HG03196 (cell line): ENCODE measurements around the gene RNPS1.

Experiments used
- ATAC-seq: cut with Tn5 transposase; IDR thresholded peaks from one replicate; pipeline ENCODE4 v1.9.1; 2021; ENCODE audit not compliant: unreplicated experiment

RNPS1 gene

GRCh38 chr16:2216330-2216729 lies 51.6 kb downstream of the RNPS1 start:
- no peak for ATAC-seq

- ATAC-seq: peak; percentile 74
Measured at GRCh38 chr16:2214719-2214968, 53.3 kb downstream of the RNPS1 start, which contains the start of gene PGP. Gene PGP (minus strand): TSS chr16:2214840. CDS start chr16:2214777, 63 bp downstream.

DNA sequence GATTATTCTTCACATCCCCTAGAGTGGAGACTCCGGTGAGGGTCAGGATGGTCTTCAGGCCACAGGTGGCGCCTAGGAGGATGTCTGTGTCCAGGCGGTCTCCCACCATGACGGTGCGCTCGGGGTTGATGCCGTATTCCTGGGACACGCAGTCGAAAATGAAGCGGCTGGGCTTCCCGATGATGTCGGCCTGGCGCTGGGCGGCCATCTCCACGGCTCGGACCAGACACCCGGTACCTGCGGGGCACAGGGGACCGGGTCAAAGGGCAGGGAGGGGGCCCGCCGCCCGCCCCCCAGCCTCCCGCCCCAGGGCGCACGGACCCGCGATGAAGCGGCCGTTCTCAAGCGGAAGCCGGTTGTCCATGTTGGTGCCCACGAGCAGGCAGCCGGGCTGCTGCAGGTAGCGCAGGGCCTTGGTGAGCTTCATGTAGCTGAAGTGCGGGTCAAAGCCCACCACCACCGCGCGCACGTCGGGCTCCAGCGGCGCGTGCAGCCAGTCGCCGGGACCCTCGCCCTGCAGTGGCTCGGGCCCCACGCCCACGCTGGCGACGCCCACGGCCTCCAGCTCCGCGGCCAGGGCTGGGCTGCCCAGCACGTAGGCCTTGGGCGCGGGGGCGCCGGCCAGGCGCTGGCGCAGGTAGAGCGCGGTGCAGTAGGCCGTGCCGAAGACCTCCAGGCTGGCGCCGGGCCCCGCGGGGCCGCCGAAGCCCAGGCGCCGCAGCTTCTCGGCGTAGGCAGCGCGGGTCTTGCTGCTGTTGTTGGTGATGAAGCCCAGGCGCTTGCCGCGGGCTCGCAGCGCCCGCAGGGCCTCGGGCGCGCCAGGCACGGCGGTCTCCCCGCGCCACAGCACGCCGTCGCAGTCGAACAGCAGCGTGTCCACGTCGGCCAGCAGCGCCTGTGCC lies 53.9 kb downstream of the RNPS1 start:
- no peak for ATAC-seq

DNA sequence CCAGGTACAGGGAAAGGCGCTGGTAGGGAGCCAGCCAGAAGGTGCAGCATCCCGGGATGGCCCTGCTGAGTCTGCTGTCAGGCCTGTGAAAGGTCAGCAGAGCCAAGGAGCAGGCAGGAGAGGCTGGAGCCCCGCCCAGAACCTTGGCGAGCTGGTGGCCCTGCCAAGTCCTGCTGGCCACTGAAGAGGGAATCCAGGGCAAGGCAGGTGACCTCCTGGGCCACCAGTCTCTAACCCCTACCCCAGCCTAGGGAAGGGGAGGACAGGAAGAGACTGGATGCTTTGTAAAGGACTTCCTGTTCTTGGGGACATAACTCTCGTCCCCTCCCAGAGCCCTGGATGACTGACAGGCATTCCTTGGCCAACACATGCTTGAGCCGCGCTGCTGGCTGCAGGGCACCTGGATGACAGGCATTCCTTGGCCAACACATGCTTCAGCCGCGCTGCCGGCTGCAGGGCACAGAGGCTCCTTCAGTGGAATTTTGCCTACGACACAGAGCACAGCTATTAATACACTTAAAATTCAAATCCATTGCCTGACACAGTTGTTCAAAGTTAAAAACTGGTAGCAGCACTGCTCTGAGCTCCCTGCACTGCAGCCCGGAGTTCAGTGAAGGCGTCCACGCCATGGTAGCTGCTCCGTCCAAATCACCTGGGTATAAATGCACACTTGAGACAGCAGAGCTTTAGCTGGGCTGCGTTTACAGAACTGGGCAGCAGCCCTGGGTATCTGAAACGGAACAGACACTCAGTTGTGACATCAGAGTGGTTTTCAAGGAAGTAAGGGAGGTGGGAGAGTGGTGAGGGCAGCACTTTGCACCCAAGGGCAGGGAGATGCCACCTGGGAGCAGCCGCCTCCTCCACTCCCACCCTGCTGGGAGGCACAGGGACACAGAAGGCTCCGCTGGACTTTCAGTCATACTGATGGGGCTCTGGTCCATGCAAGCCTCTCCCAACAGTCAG lies 55.3 kb downstream of the RNPS1 start:
- ATAC-seq: no peak

GRCh38 chr16:2211923-2212347 lies 56.0 kb downstream of the RNPS1 start:
- ATAC-seq: no peak

DNA sequence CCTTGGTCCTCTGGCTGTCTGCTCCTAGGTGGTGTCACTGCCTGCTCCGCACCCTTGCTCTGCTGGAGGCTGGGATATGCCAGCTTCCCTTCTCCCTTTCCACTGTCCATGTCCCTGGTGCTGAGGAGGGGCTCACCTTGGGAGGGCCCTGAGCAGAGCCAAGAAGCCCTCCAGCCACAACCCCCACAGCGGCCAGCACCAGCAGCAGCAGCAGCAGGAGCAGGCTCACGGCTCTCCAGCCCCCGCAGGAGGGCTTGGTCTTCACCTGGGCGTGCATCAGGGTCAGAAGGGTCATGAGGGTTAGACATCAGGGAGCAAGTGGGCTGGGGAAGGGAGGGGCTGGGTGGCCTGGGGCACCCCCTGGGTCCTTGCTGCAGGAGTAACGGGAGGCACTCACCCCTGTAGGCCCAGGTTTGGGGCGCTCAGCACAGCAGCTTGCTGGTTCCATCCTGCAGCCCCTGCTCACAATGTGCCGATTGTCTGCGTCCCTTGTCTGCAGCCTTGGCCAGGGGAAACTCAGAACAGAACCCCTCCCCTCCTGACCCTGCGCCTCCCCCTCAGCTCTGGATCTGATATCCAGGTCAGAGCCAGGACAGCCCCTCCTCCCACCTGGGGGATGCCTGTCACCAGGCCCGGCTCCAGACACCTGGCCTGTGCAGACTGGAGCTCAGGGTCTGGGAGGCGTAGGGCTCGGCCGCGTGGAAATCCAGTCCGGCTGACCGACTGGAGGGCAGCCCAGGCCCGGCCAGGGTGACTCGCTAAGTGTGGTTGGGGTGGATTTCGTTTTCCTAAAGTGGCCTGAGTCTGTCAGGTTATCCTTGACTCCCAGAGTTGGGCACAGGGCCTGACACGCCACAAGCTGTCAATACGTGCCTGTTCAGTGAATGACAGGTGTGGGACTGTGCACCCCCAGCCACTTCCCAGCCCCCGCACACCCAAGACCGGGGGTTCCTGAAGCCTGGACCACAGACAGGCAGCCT lies 57.2 kb downstream of the RNPS1 start, which contains the start of gene BRICD5:
Gene BRICD5, minus strand, starts transcription at position 478 of the 980 bp plus-strand sequence. Its CDS starts 30 bp downstream, at position 448.
- no peak for ATAC-seq

DNA sequence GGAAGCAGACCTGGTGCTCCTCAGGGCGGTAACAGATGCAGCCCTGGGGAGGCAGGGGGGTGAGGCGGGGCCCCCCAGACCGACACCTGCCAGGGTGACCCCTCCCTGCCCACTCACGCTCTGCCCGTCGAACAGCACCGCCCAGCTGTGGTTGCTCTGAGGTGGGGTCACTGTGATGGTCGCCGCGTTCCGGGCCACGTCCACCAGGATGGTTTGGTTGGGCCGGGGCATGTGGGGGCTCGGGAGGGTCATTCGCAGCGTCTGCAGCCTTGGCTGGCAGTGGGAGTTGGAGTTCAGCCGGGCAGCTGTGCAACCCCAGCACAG lies 58.0 kb downstream of the RNPS1 start:
- ATAC-seq: no peak

- no peak for ATAC-seq
Measured at GRCh38 chr16:2209258-2210008, 58.5 kb downstream of the RNPS1 start.

DNA sequence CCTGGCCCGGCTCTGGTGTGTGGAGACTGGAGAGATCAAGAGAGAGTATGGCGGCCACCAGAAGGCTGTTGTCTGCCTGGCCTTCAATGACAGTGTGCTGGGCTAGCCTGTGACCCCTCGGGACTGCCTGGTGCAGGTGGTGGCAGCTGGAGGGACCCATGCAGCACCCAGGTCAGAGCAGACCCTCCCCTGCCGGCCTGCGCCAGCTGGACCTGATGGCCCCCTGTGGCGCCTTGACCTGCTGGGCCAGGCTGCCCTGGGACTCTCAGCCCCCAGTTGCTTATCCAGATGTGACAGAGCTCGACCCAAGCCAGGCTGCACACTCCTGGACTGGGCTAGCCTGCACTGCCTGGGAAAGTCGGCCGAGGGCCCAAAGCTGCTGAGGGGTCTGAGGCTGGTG lies 59.2 kb downstream of the RNPS1 start:
- ATAC-seq: no peak

DNA sequence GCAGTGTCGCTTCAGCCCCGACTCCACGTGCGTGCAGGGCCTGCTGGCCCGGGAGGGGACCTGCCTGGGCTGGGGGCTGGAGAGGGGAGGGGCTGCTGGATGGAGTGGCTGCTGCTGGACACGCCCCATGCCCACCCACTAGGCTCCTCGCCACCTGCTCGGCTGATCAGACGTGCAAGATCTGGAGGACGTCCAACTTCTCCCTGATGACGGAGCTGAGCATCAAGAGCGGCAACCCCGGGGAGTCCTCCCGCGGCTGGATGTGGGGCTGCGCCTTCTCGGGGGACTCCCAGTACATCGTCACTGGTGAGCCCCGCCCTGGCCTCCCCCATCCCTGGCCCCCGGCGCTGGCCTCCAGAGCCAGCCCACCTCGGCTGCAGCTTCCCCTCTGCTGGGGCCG lies 59.6 kb downstream of the RNPS1 start:
- ATAC-seq: no peak

- ATAC-seq: no peak
Measured at GRCh38 chr16:2207872-2208271, 60.1 kb downstream of the RNPS1 start.

GRCh38 chr16:2206780-2207433 lies 61.0 kb downstream of the RNPS1 start:
- no peak for ATAC-seq

DNA sequence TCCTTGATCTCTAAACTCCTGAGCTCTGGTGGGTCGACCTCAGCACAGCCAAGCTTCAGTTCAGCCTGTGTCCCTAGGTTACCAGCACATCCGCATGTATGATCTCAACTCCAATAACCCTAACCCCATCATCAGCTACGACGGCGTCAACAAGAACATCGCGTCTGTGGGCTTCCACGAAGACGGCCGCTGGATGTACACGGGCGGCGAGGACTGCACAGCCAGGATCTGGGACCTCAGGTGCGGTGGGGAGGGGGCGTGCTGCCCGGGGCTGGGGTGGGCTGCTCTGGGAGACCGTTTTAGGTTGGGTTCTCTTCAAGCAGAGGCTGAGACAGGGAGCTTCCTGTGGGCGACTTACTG lies 61.5 kb downstream of the RNPS1 start:
- ATAC-seq: no peak

- ATAC-seq: peak; percentile 17
Measured at GRCh38 chr16:2205967-2206313, 62.0 kb downstream of the RNPS1 start.

DNA sequence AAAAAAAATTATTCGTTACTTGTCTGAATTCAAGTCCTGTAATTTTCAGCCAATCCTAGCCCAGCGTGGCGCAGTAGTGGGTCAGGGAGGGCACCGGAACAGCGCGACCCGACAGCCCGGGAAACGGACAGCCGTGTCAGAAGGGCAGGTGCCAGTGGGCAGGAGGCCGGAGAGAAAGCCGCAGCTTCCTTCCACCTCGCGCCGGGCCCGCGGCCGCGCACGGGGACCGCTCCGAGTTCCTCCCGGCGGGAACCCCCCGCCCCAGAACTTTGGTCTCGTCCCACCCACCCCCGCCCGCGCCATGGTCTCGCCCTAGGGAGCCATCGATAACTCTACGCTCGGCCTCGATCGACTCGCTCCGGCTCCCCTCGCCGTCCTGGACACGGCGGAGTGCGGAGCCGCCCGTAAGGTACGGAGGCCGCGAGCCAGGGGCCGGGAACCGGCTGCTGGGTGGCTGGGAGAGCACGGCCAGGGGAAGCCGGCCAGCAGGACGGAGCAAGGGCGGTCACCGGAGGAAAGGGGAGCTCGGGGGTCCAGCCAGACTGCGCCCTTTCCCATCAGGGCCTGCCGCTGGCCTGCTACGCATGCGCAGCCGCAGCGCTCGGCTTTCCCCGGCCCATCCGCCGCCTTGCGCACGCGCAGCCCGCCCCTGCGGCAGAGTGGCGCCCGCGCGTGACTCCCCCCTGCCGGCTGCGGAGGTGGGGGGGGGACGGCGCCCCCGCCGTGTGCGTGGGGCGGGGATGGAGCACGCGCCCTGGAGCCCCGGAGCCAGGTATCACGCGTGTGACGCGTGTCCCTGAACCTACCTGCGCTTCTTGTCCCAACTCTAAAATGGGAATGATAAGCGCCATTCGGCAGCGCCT lies 62.6 kb downstream of the RNPS1 start, which contains the start of gene MLST8:
Gene MLST8, plus strand, starts transcription at position 351 of the 863 bp plus-strand sequence. CDS start 632 bp downstream, outside the sequence.
- ATAC-seq: peak; percentile 63

GRCh38 chr16:2204416-2205103 lies 63.4 kb downstream of the RNPS1 start:
- no peak for ATAC-seq
